Endothelial cell of umbilical vein (primary cell): Measurements from ENCODE around the gene AHNAK2.

Experiments used
- CTCF ChIP-seq, 2 donors: IDR thresholded peaks; 1 replicate in 1 of 2; 2 replicates in 1 of 2; pipeline ENCODE4 v1.5.1; 2011; ENCODE audit warnings: low read length in 2 of 2, mild to moderate bottlenecking in 2 of 2, moderate library complexity in 2 of 2, control low read depth in 1 of 2, inconsistent platforms in 1 of 2, low read depth in 1 of 2; ENCODE audit not compliant: insufficient read depth in 1 of 2; ENCODE audit errors: extremely low read depth in 1 of 2
- EZH2 ChIP-seq: IDR thresholded peaks from 2 replicates; pipeline ENCODE4 v1.6.1; 2012; ENCODE audit warnings: borderline replicate concordance, low read depth, mild to moderate bottlenecking, moderate library complexity, low read length, inconsistent platforms; ENCODE audit not compliant: severe bottlenecking
- FOS ChIP-seq: IDR thresholded peaks from 2 replicates; pipeline ENCODE4 v1.6.1; 2011; ENCODE audit warnings: mild to moderate bottlenecking, low read length, moderate library complexity, borderline replicate concordance; ENCODE audit not compliant: insufficient read depth
- GATA2 ChIP-seq: IDR thresholded peaks from 2 replicates; pipeline ENCODE4 v1.7.0; 2011; ENCODE audit warnings: low read depth, mild to moderate bottlenecking, moderate library complexity, mixed read lengths, low read length; ENCODE audit not compliant: insufficient read length, insufficient read depth
- JUN ChIP-seq: IDR thresholded peaks from 2 replicates; pipeline ENCODE4 v1.6.1; 2011; ENCODE audit warnings: borderline replicate concordance, low read depth; ENCODE audit not compliant: insufficient read length, insufficient read depth
- POLR2A ChIP-seq: IDR thresholded peaks from 2 replicates; pipeline ENCODE4 v1.6.1; 2012; ENCODE audit warnings: low read depth, mild to moderate bottlenecking, control low read depth, low read length
- POLR2AphosphoS5 ChIP-seq: IDR thresholded peaks from 2 replicates; pipeline ENCODE4 v1.6.1; 2012; ENCODE audit warnings: low read depth, mild to moderate bottlenecking, control low read depth, low read length, moderate library complexity; ENCODE audit not compliant: insufficient read depth
- TF ChIP-seq, protein P1 (sequence below): IDR thresholded peaks from 2 replicates; pipeline ENCODE4 v1.6.1; 2011; ENCODE audit not compliant: insufficient read depth, insufficient read length

GRCh38 chr14:104925855-104926609 is 52.1 kb downstream of the AHNAK2 start:
- no peak for TF ChIP-seq CTCF (IDR thresholded peaks at IDR 0.05; ENCODE audit: extremely low read depth in 1 of 2, insufficient read depth in 1 of 2, low read depth in 1 of 2, low read length in 2 of 2)
- no peak for TF ChIP-seq POLR2AphosphoS5
- no peak for TF ChIP-seq POLR2A
- TF ChIP-seq GATA2: no peak
- no peak for TF ChIP-seq EZH2
- TF ChIP-seq, protein P1, sequence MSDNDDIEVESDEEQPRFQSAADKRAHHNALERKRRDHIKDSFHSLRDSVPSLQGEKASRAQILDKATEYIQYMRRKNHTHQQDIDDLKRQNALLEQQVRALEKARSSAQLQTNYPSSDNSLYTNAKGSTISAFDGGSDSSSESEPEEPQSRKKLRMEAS: no peak
- TF ChIP-seq FOS: no peak
- TF ChIP-seq JUN: no peak
